GM12864 (cell line): Measurements from ENCODE around the gene RTL3.

ENCODE experiments used
- DNase-seq: peaks from one replicate; pipeline ENCODE4 v3.0.0-alpha.2; 2011; ENCODE audit warnings: low read depth
- H3K4me3 ChIP-seq: 2 replicates; pipeline ENCODE4 v1.5.1; 2011; ENCODE audit warnings: mild to moderate bottlenecking, low read depth, low read length, control low read depth
- TF ChIP-seq, protein P1 (sequence below): IDR thresholded peaks from 2 replicates; pipeline ENCODE4 v1.5.1; 2011; ENCODE audit warnings: low read depth, mild to moderate bottlenecking, moderate library complexity, low read length, control low read depth, inconsistent platforms; ENCODE audit errors: missing control alignments

RTL3 gene

DNA sequence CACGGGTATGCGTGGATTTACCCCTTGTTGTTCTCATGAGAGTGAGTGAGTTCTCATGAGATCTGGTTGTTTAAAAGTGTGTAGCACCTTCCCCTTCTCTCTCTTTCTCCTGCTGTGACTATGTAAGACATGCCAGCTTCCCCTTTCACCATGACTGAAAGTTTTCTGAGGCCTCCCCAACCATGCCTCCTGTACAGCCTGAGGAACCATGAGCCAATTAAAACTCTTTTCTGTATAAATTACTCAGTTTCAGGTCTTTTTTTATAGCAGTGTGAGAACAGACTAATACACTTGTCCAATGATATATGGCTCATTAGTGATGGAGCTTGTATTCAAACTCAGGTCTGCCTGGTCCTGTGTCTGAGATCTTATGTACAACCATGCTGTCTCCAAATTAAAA lies 28.5 kb upstream of the RTL3 start:
- H3K4me3 ChIP-seq = no peak overlapping the region
- DNase-seq = peak; percentile 53
- TF ChIP-seq, protein P1, sequence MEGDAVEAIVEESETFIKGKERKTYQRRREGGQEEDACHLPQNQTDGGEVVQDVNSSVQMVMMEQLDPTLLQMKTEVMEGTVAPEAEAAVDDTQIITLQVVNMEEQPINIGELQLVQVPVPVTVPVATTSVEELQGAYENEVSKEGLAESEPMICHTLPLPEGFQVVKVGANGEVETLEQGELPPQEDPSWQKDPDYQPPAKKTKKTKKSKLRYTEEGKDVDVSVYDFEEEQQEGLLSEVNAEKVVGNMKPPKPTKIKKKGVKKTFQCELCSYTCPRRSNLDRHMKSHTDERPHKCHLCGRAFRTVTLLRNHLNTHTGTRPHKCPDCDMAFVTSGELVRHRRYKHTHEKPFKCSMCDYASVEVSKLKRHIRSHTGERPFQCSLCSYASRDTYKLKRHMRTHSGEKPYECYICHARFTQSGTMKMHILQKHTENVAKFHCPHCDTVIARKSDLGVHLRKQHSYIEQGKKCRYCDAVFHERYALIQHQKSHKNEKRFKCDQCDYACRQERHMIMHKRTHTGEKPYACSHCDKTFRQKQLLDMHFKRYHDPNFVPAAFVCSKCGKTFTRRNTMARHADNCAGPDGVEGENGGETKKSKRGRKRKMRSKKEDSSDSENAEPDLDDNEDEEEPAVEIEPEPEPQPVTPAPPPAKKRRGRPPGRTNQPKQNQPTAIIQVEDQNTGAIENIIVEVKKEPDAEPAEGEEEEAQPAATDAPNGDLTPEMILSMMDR = no peak

DNA sequence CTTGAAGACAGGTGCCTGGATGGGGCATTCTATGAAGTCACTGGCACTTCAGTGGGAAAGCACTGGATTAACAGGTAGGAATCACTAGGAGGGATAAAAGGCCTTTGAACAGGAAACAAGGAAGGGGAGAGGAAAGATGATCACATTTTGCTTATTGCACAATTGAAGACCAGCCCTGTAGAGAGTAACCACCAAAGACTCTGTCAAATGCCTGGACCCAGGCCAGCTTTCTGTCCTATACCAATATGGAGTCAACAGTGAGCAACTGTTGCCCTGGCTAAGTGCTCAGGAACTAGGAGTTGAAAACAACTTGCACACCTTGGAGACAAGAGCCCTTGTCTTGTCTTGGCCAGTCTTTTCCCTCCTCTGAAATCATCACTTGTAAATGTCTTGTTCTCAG lies 14.1 kb upstream of the RTL3 start:
- no peak for DNase-seq
- TF ChIP-seq, protein P1 = no peak
- H3K4me3 ChIP-seq = no peak overlapping the region

DNA sequence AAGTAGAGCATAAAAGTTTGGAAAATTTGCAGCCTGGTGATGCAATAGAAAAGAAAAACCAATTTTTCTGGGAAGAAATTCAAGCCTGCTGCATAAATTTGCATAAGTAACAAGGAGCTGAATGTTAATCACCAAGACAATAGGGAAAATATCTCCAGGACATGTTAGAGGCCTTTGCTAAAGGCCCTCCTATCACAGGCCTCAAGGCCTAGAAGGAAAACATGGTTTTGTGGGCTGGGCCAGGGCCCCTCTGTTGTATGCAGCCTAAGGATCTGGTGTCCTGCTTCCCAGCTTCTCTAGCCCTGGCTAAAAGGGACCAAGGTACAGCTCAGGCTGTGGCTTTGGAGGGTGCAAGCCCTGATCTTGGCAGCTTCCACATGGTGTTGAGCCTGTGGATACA lies 6.2 kb upstream of the RTL3 start:
- TF ChIP-seq, protein P1 = no peak
- no peak overlapping the region for H3K4me3 ChIP-seq
- DNase-seq = no peak

DNA sequence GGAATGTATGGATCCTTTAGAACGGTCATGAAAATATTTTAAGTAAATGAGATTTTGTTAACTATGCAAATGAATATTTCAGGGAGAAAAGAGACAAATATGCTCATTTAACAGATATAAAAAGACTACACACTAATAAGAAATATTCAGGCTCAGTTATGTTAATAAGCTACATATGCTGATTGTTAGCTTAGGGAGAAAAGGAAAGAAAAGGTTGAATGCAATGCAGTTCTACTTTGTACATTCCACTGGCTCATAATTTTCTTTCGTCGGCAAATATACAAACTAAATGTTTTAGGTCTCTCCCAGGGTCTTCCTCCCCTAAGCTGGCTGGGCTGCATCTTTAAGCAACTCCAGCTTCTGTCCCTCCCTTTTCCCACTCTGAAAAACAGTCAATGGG lies 2.7 kb upstream of the RTL3 start:
- no peak for DNase-seq
- no peak overlapping the region for H3K4me3 ChIP-seq
- TF ChIP-seq, protein P1 = no peak

DNA sequence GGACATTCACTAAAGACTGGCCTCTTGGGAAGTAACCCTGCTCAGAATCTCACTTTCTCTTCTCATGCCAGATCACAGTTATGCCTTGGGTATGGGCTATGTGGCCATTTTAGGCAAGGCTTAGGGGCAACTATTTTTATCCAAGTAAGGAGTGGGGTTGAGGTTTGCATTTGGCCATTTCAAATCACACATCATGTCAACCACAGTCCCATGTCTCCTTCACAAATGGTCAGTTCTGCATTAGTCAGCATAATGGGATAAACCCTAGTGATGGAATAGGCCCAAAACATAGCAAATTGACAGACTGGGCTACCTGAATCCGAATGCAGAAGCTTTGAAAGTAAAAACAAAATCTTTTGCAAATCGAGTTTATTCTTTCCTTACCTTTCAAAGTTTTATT lies 827 bp upstream of the RTL3 start:
- TF ChIP-seq, protein P1 = no peak
- H3K4me3 ChIP-seq = no peak overlapping the region
- DNase-seq = no peak

DNA sequence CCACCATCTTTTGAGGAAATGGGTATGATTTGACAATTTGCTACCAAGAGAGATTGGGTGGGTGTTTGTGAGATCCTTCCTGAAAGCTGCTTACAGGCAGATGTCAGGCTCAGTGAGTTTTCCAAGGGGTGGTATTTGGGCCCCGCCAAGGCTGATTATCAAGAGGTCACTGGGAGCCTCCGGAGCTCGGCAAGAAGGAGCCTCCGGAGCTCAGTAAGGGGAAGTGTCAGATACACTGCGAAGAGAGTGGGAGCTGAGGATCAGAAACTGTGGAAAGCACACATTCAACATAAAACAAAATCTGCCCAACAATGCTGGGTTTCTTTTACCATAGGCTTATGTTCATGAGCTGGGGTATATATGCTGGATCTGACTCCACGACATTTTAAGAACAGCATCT lies 714 bp downstream of the RTL3 start:
- DNase-seq = no peak
- no peak overlapping the region for H3K4me3 ChIP-seq
- TF ChIP-seq, protein P1 = no peak

DNA sequence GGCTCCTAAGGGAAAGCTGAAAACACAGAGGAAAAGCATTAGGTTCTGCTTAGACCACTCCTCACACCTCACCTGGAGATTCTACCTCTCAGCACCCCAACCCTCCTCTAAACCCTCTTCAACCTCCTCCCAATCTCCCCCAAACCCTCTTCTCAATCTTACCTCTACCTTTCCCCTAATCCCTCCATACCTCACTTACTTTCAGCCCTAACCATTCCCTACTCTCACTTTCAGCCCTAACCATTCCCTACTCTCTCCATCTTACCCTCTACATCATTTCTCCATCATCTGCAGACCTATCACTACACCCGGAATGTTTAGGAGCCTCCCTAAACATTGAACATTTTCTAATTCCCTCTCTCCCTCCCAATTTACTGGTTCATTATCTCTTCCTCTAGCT lies 3.5 kb downstream of the RTL3 start:
- H3K4me3 ChIP-seq = no peak overlapping the region
- DNase-seq = no peak
- TF ChIP-seq, protein P1 = no peak
